ENCODE data around the gene TACC3.

DNA sequence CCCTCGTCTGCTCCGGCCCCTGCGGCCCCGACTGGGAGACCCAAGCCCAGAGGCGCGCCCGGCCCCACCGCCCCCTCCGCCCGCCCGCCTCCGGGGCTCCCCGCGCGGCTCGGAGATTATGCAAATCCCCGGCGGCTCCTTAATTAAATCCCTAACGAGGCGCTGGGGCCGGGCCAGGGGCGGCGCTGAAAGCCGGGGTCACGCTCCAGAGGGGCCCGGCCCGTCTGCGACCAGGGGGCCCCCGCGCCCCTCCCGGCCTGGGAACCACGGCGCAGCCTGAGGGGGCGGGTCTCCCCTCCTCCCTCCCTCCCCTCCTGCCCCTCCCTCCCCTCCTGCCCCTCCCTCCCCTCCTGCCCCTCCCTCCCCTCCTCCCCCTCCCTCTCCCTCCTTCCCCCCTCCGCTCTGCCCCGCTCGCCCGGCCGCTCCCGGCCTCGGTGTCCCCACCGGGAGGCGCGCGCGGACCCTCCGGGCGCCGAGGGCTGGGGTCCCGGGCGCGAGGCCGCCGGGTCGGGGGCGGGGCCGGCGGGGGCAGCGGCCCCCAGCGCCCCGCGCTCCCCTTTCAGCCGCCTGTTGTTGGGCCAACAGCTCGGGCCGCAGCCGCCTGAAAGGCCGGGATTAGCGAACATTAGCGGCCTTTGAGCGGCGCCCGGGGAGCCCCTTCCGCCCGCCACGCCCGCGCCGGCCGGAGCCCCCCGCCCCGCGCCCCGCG is 45.9 kb downstream of the TACC3 start:
- TF ChIP-seq POLR2A (IDR thresholded peaks at IDR 0.05) = no peak
- TF ChIP-seq, protein P1, sequence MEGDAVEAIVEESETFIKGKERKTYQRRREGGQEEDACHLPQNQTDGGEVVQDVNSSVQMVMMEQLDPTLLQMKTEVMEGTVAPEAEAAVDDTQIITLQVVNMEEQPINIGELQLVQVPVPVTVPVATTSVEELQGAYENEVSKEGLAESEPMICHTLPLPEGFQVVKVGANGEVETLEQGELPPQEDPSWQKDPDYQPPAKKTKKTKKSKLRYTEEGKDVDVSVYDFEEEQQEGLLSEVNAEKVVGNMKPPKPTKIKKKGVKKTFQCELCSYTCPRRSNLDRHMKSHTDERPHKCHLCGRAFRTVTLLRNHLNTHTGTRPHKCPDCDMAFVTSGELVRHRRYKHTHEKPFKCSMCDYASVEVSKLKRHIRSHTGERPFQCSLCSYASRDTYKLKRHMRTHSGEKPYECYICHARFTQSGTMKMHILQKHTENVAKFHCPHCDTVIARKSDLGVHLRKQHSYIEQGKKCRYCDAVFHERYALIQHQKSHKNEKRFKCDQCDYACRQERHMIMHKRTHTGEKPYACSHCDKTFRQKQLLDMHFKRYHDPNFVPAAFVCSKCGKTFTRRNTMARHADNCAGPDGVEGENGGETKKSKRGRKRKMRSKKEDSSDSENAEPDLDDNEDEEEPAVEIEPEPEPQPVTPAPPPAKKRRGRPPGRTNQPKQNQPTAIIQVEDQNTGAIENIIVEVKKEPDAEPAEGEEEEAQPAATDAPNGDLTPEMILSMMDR (IDR thresholded peaks at IDR 0.05) = no peak

Measured in uterus (tissue), 2 donors.